Neural crest cell (in vitro differentiated cells): ENCODE measurements around the gene NVL. TPM values are rescaled to one million over a fixed set of nuclear protein-coding genes. Genes with fewer than 3 reads are reported as not detected.

Source experiments
- DNase-seq: peaks from one replicate; pipeline ENCODE4 v3.0.0; 2021; ENCODE audit warnings: low read depth, mixed read lengths, low spot score
- H3K27ac Mint-ChIP-seq: one replicate; pipeline ENCODE4 v1.8.0; 2021; ENCODE audit warnings: mild to moderate bottlenecking, mixed read lengths; ENCODE audit not compliant: unreplicated experiment
- H3K27me3 Mint-ChIP-seq: 2 replicates; pipeline ENCODE4 v1.8.0; 2021; ENCODE audit warnings: low read depth, mild to moderate bottlenecking, mixed read lengths
- H3K36me3 Mint-ChIP-seq: 2 replicates; pipeline ENCODE4 v1.8.0; 2021; ENCODE audit warnings: low read depth, mild to moderate bottlenecking, mixed read lengths
- H3K4me1 Mint-ChIP-seq: 2 replicates; pipeline ENCODE4 v1.8.0; 2021; ENCODE audit warnings: mixed read lengths
- H3K4me3 Mint-ChIP-seq: one replicate; pipeline ENCODE4 v1.8.0; 2021; ENCODE audit warnings: mild to moderate bottlenecking, mixed read lengths
- H3K9me3 Mint-ChIP-seq: 2 replicates; pipeline ENCODE4 v1.8.0; 2021; ENCODE audit warnings: mixed read lengths
- CTCF ChIP-seq: fragments of 200-600 bp; sonication (generic); conservative IDR thresholded peaks from 2 replicates; pipeline ENCODE4 v1.5.0; 2021; ENCODE audit warnings: antibody characterized with exemption, mild to moderate bottlenecking
- microRNA-seq: library from miRNA; unstranded; fragments of <30 nt; microRNA quantifications from one replicate; pipeline ENCODE4, GENCODE V29; 2020
- total RNA-seq: library from RNA; stranded (reverse); gene quantifications from 2 replicates; pipeline ENCODE4 v1.2.1, GENCODE V29; 2021

The NVL gene
- total RNA-seq, 1 donor from 2014 or later: 51.2 TPM

- Mint-ChIP-seq H3K36me3 (peaks cover 4% of the 10 kb centered on the region), H3K9me3 (no peaks in the 10 kb centered on the region), H3K4me3 (peak overlapping the region; percentile 52), H3K27ac (no peak overlapping the region), H3K27me3 (no peaks in the 10 kb centered on the region), H3K4me1 (peaks cover 25% of the 10 kb centered on the region)
- no peak for TF ChIP-seq CTCF
- no peak for DNase-seq
Measured at GRCh38 chr1:224180783-224181452, 149.1 kb downstream of the NVL start.

GRCh38 chr1:224178894-224179293, 151.1 kb downstream of the NVL start:
- Mint-ChIP-seq H3K27me3 (peaks cover 5% of the 10 kb centered on the region), H3K9me3 (no peaks in the 10 kb centered on the region), H3K36me3 (no peaks in the 10 kb centered on the region), H3K27ac (no peak overlapping the region), H3K4me1 (peaks cover 17% of the 10 kb centered on the region), H3K4me3 (peak overlapping the region; percentile 33)
- DNase-seq: no peak
- TF ChIP-seq CTCF: no peak

GRCh38 chr1:224177356-224177999, 152.5 kb downstream of the NVL start:
- H3K4me3 Mint-ChIP-seq: peak overlapping the region; percentile 65
- peaks cover 12% of the 10 kb centered on the region for H3K4me1 Mint-ChIP-seq
- H3K9me3 Mint-ChIP-seq: no peaks in the 10 kb centered on the region
- peaks cover 8% of the 10 kb centered on the region for H3K27me3 Mint-ChIP-seq
- H3K27ac Mint-ChIP-seq: no peak overlapping the region
- no peak for TF ChIP-seq CTCF
- DNase-seq: no peak
- H3K36me3 Mint-ChIP-seq: no peaks in the 10 kb centered on the region

Small RNA genes within 50 kb of the gene (microRNA-seq; reads per million reads assigned to microRNA genes)
- gene MIR320B2: 11.8 reads per million, percentile 23 among the genes with 10 or more reads in this experiment

Other genes with a start within 250 kb of the NVL start
- gene FBXO28, start 216.1 kb downstream of the NVL start, total RNA-seq: 29.2 and 32.6 TPM in 2 replicates
- 40.5 TPM in 2 replicates for gene DEGS1, start 146.9 kb downstream of the NVL start, total RNA-seq
- gene CNIH4, start 26.7 kb upstream of the NVL start, total RNA-seq: 66.5 and 70.2 TPM in 2 replicates
- 65.5 and 67.9 TPM in 2 replicates for gene WDR26, start 104.6 kb upstream of the NVL start, total RNA-seq